ENCODE measurements around the gene LAMC2.

GRCh38 chr1:183293876-183294275 is 107.8 kb downstream of the LAMC2 start:
- no peak for TF ChIP-seq CTCF (IDR thresholded peaks at IDR 0.05)
- no peak for TF ChIP-seq POLR2AphosphoS5 (IDR thresholded peaks at IDR 0.05)
- no peak for TF ChIP-seq POLR2A (IDR thresholded peaks at IDR 0.05)
